Effector CD4-positive, alpha-beta T cell (primary cell): Measurements from ENCODE around the gene RASA1.

Source experiments
- DNase-seq: peaks from one replicate; pipeline ENCODE4 v3.0.0-alpha.2; 2020

Gene RASA1

DNA sequence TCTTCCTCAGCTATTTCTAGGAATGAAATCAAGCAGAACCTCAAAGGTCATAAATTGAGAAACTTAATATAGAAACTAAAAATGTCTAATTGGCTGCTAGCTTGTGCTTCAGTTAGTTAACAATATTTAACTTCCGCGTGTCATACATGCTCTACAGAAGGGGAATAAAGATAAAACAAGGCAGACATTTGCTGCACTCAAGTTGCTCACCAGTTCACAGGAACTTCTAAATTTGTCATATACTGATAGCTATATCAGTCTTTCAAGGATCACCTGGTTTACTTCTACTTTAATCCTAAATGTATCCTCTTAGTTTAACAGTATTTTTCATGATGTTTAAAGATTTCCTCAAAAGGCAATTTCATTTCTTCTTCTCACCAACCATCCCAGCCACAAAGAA lies 136.7 kb downstream of the RASA1 start:
- DNase-seq = no peak

DNA sequence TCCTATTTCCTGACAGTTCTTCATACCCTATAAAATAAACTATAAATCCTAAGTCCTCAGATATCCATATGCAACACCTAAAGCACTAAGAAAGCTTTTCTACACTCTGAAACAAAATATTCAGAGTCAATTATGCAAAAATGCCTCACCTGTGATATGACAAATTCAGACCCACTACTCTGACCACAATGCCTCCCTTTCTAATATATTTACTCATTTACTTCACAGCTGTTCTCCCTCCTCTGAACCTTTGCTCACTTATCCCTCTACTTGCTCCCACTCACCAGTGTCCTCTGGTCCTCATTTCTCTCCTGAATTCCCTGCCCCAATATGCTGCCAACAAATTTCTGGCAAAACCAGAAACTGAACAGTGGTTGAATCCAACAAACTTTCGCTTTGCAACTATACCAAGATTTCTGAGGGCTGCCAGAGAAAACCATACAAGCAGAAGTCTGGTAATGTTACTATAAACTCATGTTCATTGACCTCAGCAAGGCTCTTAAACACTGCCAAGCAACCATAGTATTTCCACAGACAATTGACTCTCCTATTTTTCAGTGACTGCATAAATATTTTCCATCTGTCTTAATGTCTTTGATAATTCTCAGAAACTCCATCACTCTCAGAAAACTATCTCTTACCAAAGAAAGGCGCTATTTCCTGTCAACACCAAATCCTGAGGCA lies 137.9 kb downstream of the RASA1 start:
- no peak for DNase-seq

DNA sequence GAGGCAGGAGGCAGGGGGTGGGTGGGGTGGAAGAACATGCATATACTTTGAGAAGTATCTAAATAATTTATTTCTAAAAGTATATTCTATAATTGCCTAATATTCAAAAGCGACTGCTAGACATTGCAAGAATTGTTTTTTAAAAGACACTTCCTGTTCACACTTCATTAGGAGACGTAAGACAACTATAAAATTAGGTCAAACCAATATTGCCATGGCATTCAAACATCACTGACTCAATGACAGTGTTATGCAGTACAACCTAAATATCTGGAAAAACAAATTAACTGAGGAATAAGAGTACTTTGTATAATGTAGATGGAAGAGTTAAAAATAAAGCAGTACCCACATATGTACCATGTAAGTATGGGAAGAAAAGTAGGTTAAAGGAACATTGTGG lies 140.5 kb downstream of the RASA1 start:
- DNase-seq = no peak

DNA sequence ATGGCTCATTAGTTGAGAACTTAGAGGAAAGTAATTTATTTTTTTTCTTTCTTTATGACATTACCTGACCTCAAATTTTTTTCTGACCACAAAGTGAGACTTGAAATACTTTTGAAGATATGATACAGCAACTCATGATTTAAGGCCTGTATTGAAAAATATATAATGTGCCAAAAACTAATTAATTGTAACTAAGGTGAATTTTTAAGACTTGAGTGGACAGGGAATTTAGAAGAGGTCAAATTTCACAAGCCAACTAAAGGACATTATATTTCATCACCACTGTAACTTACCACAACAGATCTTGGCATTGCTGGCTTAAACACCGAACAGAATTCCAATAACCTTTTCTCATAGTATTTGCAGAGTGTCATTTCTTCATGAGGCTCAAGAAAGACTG lies 143.2 kb downstream of the RASA1 start:
- no peak for DNase-seq

DNA sequence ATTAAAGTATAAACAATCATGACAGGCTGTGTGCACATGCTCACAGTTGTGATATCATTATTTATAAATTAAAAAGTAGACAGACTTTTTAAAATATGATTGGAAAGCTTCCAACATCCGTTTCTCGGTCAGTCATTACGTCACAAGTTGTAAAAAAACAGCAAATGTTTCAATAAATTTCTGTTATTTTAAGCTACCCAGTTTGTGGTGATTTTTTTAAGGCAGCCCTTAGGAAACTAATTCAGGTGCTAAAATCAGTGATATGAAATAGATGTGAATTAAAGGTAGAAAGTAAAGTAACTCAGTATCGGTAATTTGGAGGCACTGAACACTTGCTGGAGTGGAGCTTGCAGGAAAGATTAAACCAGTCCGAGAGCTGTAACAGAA lies 143.9 kb downstream of the RASA1 start:
- DNase-seq = no peak

DNA sequence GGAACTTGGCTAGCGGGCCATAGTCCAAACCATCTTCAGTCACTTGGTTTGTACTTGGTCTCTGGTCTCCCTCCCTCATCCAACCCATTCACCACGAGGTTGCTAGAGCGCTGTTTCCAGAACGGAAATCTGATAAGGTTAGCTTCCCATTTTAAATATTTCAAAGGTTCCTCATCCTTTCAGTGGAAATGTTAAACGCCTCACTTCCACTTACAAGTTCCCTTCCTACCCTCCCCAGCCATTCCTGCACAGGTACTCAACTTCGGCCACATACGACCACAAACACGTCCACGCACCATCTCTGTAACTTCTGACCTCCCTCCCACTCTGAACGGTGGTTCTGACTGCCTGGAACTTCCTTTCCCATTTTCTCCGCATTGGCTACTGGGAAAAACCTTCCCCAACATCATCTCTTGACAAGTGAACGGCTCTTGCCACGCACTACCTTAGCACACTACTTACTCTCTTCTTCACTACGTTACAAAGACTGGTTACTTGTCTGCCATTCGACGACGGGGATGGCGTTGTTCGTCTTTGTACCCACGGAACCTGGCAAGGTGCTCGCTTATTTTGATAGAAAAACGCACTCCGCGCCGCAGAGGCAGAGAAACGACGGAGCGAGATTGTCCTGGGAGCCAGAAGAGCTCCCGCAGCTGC lies 144.4 kb downstream of the RASA1 start:
- DNase-seq = peak; percentile 36

DNA sequence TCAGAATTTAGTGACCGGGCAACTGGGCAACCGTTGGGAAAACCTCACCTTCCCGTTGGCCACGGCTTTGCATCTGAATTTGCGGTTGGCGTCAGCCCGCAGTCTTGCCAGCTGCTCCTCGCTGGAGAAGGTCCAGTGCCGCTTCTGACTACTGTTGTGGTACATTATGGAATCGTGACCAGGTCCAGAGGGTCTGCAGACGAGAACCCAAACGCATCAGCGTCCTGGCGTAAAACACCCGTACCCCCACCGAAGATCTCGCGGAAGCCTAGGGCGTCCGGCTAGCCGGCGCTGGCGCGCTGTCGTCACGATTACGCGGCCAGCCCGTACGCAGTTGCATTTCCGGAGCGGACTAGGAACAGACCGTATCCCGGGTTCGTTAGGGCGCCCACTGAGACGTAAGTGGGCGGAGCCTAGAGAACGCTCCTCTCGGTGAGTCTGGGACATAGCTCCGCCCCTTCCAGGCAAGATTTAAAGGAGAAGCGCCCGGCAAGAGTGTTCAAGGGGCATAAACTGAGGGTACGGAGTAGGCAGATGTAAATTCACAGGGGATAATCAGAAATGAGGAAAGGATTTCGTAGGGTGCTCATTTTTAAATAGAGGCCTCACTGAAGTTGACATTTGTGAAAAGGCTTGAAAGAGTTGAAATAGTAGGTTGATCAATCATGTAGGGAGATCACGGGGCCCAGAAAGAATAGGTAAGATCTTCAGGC lies 145.1 kb downstream of the RASA1 start, which contains the start of gene CCNH:
Gene CCNH, minus strand, starts transcription at position 301 of the 713 bp plus-strand sequence. Its CDS starts 136 bp downstream, at position 165.
- DNase-seq = peak; percentile 95

DNA sequence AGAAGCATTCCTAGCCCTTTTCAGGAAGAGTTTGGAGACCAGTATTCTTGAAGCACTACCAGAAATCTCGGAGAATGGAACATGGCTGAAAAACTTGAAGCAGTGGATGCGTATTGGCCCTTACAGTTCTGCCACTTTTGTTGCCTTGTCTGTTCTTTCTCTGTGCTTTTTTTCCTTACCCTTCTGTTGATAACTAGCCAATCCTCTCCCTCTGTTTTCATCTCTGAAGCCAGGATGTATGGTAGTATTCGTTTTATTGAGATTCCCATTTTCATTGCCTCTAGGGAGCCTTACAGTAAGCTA lies 145.6 kb downstream of the RASA1 start:
- DNase-seq = no peak

DNA sequence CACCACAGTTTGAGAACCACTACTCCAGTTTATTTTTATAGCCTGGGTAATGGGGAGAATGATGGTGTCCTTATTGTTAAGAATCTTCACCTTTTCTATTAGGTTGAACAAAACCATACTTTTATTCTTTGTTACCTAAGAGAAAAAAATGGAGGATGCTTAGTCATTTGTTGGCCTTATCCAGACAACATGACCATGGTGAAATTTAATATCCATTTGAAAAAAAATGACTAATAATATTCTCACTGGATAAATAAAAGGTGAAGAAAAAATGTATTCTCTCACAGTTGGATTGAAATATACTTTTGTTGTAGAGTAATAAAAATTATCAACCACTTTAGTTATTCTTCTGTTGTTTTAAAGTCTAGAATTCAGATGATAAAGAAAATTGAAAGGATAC lies 150.8 kb downstream of the RASA1 start:
- DNase-seq = no peak

DNA sequence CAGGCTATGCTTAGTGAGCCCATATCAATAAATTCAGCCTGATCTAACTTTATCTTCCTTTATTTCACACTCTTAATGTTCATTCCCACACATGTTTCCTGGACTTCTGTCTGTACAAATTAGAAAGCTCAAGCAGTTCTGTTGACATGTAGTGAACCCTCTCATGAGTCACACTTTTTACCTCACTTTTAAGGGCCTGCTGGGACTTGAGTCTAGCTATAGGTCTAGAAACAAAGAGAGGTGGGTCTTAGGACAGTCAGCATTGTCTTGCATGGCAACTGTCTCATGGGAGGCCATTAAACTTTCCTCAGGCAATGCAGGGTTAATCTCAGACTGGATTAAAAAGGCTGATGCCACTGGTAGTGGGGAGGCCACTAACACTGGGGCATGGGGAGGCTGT lies 153.6 kb downstream of the RASA1 start:
- no peak for DNase-seq

DNA sequence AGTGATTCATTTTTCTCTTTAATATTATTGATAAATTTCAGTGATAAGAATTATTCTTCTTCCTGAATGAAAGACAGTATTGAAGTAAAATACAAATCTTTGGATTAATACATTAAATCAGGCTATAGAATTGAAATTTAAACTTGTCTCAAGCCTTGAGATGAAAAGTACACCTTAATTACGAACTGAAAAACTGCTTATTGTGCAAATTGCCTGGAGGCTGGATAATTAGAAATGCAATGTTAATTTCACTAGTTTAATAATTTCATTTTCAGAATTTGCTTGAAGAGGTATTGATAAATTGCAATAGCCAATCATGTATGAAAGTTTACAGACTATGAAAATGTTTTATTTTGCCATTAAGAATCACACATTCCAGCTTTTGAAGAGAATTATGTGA lies 156.1 kb downstream of the RASA1 start:
- DNase-seq = no peak

DNA sequence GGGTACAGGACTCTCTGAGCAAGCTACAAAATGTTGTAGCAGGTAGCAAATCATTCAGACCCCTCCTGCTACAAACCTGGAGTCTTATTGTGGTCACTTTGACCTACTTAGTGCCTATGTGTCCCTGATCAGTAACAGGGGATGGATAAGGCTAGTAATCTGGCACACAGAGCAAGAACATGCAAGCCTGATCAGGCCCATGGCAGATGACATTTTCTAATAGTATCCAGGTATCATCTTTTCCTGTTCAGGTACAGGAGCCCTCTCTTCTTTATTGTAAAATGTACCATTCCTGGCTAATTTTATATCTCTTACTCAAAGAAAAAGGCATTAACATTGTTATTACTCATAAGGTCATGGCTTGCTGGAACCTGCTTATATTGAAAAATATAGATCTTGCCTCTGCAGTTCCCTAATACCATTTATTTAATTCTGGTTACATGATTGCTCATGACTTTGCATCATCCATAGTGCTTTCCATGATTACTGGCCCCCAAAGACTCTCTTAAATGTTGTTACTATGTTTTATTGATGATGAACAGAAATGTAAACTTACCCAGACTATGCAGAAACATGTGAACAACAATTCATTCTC lies 163.3 kb downstream of the RASA1 start:
- no peak for DNase-seq

DNA sequence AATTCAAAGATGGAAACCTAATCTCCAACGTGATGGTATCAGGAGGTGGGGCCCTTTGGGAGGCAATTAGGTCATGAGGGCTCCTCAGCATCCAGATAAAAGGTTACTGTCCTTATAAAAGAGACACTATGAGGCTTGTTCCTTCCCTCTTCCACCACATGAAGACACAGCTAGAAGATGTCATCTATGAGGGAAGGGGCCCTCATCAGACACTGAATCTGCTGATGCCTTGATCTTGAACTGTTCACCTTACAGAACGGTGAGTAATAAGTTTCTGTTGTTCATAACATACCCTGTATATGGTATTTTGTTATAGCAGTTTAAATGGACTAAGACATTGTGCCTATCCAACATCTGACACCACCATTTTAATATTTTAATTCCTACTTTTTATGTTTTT lies 164.8 kb downstream of the RASA1 start:
- no peak for DNase-seq

DNA sequence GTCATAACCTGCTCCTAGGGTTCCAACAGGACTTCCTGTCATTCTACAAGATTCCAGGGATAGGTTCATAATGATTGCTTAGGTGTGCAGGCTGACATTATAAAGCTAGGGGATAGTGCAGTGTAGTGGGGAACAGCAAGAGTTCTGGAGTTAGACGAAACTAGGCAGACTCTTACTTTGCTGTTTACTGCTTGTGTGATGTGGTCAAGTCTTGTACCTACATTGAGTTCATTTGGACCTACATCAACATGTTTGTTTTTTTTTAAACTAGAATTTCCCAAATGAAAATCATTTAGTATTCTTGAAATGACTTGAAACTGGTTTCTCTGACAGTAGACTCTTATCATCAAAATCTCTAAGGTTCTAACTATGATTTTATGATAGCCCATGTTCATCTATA lies 166.3 kb downstream of the RASA1 start:
- no peak for DNase-seq

DNA sequence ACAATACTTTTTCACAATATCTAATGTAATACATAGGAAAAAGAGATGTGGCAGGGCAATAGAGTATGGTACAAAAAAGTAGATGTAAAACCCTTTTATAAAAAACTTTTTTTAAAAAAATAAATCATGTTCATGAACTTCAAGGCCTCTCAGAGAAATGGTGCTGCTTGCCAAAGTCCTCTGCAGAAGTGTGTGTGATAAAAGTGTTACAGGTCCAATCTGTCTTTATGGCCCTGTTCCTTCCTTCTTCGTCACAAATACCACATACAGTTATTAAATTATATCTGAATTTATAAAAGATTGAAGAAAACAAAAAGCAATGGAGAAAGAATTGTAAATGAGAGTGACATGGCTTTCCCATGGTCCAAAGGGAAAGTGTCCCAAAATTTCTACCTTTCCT lies 166.8 kb downstream of the RASA1 start:
- DNase-seq = no peak

DNA sequence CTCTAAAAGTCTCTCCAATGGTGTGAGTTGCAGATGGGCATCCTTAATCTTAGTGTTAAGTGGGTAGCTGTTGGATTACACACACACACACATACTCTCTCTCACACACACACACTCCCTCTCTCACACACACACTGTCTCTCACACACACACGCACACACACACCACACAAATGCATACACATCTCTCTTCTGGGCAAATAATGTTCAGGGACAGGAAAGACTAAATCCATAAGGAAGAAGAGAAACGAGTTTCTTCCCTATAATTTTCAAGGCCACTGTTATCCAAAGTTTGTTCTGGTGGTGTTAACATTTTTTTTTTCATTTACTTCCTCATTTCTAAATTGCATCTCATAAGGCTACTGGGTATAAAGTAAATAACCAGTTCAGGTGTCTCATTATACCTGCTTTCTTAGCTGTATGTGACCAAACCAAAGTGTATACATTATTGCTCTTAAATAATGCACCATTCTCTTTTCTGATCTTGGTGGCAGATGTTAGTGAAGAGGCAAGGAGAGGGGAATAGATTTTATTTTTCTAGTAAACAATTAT lies 167.5 kb downstream of the RASA1 start:
- DNase-seq = no peak

DNA sequence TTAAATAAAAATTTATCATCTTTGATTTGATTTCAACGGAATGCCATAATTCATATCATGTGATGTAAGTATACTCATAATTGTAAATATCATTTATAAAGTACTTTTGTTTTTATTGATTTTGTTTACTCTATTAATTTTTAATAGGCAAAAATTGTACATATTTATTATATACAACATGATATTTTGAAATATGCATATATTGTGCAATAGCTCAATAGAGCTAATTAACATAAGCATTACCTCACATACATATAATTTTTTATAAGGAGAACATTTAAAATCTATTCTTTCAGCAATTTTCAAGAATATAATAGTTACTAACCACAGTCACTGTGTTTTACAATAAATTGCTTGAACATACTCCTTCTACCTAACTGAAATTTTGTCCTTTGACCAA lies 170.0 kb downstream of the RASA1 start:
- no peak for DNase-seq

DNA sequence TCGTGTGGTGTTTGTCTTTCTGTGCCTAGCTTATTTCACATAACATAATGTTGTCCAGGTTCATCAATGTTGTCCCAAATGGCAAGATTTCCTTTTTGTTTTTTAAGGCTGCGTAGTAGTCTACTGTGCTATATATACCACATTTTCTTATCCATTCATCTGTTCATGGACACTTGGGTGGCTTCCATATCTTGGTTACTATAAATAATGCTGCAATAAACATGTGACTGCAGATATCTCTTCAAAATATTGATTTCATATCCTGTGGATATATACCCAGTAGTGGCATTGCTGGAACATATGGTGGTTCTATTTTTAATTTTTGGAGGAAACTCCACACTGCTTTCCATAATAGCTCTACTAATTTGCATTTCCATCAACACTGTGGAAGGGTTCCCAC lies 170.5 kb downstream of the RASA1 start:
- DNase-seq = no peak
